K562 (cell line): Measurements from ENCODE around the gene HPD. TPM values are rescaled to one million over a fixed set of nuclear protein-coding genes. Genes with fewer than 3 reads are reported as not detected.

Experiments used
- ARID2 ChIP-seq: fragments of 450-650 bp; IDR thresholded peaks from 2 replicates; pipeline ENCODE4 v1.6.1; 2017; ENCODE audit warnings: antibody characterized with exemption, mild to moderate bottlenecking
- CBX1 ChIP-seq: sonication (generic); IDR thresholded peaks from 2 replicates; pipeline ENCODE4 v1.6.1; 2016; ENCODE audit warnings: antibody characterized with exemption, low read depth, mild to moderate bottlenecking
- HNRNPL ChIP-seq: fragments of 200-400 bp; formaldehyde crosslinking; IDR thresholded peaks from 2 replicates; pipeline ENCODE4 v1.6.1; 2017; ENCODE audit warnings: low read depth, mild to moderate bottlenecking, low read length
- KDM4B ChIP-seq, 2 experiments: fragments of 450-650 bp in 1 of 2; sonication (generic) in 1 of 2; IDR thresholded peaks; 2 replicates each; pipeline ENCODE4 v1.6.1; 2016 to 2017; ENCODE audit warnings: borderline replicate concordance in 2 of 2, antibody characterized with exemption in 1 of 2, low read depth in 1 of 2, mild to moderate bottlenecking in 1 of 2
- KLF13 ChIP-seq: fragments of 450-650 bp; IDR thresholded peaks from 2 replicates; pipeline ENCODE4 v1.6.1; 2016; ENCODE audit warnings: missing genetic modification characterization, low read depth, mild to moderate bottlenecking, missing compliant biosample characterization, moderate library complexity, borderline replicate concordance
- MEF2D ChIP-seq: conservative IDR thresholded peaks from 2 replicates; pipeline ENCODE4 v1.6.1; 2016; ENCODE audit warnings: low read depth, missing genetic modification characterization, missing compliant biosample characterization
- NONO ChIP-seq, 2 experiments: fragments of 200-400 bp in 1 of 2; fragments of 450-650 bp in 1 of 2; formaldehyde crosslinking in 1 of 2; IDR thresholded peaks; 2 replicates each; pipeline ENCODE4 v1.6.1; 2017; ENCODE audit warnings: low read depth in 2 of 2, mild to moderate bottlenecking in 2 of 2, moderate library complexity in 2 of 2, low read length in 1 of 2
- PHF8 ChIP-seq: fragments of 200-600 bp; sonication (generic); IDR thresholded peaks from 2 replicates; pipeline ENCODE4 v1.6.1; 2012; ENCODE audit warnings: mixed run types, mild to moderate bottlenecking, inconsistent platforms, low read length, moderate library complexity, borderline replicate concordance
- SMARCC2 ChIP-seq: fragments of 450-650 bp; IDR thresholded peaks from 2 replicates; pipeline ENCODE4 v1.6.1; 2017; ENCODE audit warnings: antibody characterized with exemption, moderate library complexity, mild to moderate bottlenecking, low read depth
- ZBTB1 ChIP-seq: sonication (generic); formaldehyde crosslinking; IDR thresholded peaks from 2 replicates; pipeline ENCODE4 v1.8.1; 2023; ENCODE audit warnings: missing genetic modification reagents, low read depth, mild to moderate bottlenecking, borderline replicate concordance
- ZEB2 ChIP-seq: fragments of 450-650 bp; IDR thresholded peaks from 2 replicates; pipeline ENCODE4 v1.6.1; 2016
- ZNF165 ChIP-seq: fragments of 250-450 bp; sonication (Bioruptor Pico); IDR thresholded peaks from 2 replicates; pipeline ENCODE4 v1.4.0; 2020; ENCODE audit warnings: borderline replicate concordance
- polyA plus RNA-seq, 8 experiments: library from polyadenylated mRNA; depleted of rRNA in 4 of 8; stranded (reverse) in 5 of 8; unstranded in 3 of 8; fragments of >200 nt; fragmentation: Nextera tagmentation in 2 of 8; fragmentation: Illumina TruSeq in 1 of 8; extraction: Ambion mirVana in 2 of 8; extraction: Trizol in 1 of 8; gene quantifications; 2 replicates each; pipeline versions ENCODE4 v1.2.1 to v1.2.3, GENCODE V29; 2011 to 2014; ENCODE audit warnings: inconsistent platforms in 1 of 8, missing spikeins in 1 of 8
- total RNA-seq, 7 experiments: library from RNA; depleted of rRNA in 6 of 7; stranded (reverse); fragments of >200 nt in 6 of 7; fragmentation: Illumina TruSeq in 2 of 7; extraction: Trizol in 2 of 7; gene quantifications; 2 replicates each; pipeline versions ENCODE4 v1.2.1 to v1.2.3, GENCODE V29; 2011 to 2021; ENCODE audit warnings: low replicate concordance in 1 of 7
- TF ChIP-seq, protein P1 (sequence below), 2 experiments: fragments of 450-650 bp in 1 of 2; sonication (generic) in 1 of 2; formaldehyde crosslinking in 1 of 2; IDR thresholded peaks; 2 replicates each; pipeline versions ENCODE4 v1.7.1 to v1.9.0; 2016 to 2022; ENCODE audit warnings: inconsistent platforms in 1 of 2, mild to moderate bottlenecking in 1 of 2, missing genetic modification reagents in 1 of 2
- TF ChIP-seq, protein P2 (sequence below): sonication (generic); formaldehyde crosslinking; IDR thresholded peaks from 2 replicates; pipeline ENCODE4 v1.8.0; 2023; ENCODE audit warnings: mild to moderate bottlenecking, missing genetic modification reagents
- TF ChIP-seq, protein P3 (sequence below): sonication (generic); formaldehyde crosslinking; IDR thresholded peaks from 2 replicates; pipeline ENCODE4 v1.9.0; 2022; ENCODE audit warnings: mild to moderate bottlenecking, missing genetic modification reagents

Gene HPD
- total and polyA plus RNA-seq, 9 of the 15 experiments (the other 6 are each of a cell fraction or from before 2014, with no cell fraction given), result 0.06 to 0.29 (median 0.07) TPM; not detected in 4

DNA sequence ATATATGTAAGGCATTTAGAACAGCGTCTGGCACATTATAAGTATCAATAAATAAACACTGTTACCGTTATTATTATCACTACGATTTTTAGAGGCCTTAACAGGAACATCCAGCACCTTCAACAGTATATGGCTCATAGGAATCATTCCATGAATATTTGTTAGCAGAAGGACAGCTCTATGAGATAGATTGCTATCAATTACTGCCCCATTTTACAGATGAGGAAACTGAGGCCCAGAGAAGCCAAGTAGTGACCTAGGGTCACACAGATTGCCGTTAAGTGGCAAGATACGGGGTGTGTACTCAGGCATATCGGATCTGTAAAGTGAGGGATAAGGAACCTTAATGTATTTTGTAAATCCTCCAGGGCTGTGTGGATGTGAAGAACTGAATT, 29.4 kb upstream of the HPD start (continued):
- TF ChIP-seq, protein P1, sequence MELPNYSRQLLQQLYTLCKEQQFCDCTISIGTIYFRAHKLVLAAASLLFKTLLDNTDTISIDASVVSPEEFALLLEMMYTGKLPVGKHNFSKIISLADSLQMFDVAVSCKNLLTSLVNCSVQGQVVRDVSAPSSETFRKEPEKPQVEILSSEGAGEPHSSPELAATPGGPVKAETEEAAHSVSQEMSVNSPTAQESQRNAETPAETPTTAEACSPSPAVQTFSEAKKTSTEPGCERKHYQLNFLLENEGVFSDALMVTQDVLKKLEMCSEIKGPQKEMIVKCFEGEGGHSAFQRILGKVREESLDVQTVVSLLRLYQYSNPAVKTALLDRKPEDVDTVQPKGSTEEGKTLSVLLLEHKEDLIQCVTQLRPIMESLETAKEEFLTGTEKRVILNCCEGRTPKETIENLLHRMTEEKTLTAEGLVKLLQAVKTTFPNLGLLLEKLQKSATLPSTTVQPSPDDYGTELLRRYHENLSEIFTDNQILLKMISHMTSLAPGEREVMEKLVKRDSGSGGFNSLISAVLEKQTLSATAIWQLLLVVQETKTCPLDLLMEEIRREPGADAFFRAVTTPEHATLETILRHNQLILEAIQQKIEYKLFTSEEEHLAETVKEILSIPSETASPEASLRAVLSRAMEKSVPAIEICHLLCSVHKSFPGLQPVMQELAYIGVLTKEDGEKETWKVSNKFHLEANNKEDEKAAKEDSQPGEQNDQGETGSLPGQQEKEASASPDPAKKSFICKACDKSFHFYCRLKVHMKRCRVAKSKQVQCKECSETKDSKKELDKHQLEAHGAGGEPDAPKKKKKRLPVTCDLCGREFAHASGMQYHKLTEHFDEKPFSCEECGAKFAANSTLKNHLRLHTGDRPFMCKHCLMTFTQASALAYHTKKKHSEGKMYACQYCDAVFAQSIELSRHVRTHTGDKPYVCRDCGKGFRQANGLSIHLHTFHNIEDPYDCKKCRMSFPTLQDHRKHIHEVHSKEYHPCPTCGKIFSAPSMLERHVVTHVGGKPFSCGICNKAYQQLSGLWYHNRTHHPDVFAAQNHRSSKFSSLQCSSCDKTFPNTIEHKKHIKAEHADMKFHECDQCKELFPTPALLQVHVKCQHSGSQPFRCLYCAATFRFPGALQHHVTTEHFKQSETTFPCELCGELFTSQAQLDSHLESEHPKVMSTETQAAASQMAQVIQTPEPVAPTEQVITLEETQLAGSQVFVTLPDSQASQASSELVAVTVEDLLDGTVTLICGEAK (IDR thresholded peaks at IDR 0.05), result no peak
- TF ChIP-seq, protein P1 (CRISPR knock-in tag; IDR thresholded peaks at IDR 0.05), result no peak
- TF ChIP-seq ZBTB1 (CRISPR knock-in tag), result no peak
- peak; percentile 80 for TF ChIP-seq ARID2
- TF ChIP-seq MEF2D, result peak; percentile 71
- TF ChIP-seq, protein P2, sequence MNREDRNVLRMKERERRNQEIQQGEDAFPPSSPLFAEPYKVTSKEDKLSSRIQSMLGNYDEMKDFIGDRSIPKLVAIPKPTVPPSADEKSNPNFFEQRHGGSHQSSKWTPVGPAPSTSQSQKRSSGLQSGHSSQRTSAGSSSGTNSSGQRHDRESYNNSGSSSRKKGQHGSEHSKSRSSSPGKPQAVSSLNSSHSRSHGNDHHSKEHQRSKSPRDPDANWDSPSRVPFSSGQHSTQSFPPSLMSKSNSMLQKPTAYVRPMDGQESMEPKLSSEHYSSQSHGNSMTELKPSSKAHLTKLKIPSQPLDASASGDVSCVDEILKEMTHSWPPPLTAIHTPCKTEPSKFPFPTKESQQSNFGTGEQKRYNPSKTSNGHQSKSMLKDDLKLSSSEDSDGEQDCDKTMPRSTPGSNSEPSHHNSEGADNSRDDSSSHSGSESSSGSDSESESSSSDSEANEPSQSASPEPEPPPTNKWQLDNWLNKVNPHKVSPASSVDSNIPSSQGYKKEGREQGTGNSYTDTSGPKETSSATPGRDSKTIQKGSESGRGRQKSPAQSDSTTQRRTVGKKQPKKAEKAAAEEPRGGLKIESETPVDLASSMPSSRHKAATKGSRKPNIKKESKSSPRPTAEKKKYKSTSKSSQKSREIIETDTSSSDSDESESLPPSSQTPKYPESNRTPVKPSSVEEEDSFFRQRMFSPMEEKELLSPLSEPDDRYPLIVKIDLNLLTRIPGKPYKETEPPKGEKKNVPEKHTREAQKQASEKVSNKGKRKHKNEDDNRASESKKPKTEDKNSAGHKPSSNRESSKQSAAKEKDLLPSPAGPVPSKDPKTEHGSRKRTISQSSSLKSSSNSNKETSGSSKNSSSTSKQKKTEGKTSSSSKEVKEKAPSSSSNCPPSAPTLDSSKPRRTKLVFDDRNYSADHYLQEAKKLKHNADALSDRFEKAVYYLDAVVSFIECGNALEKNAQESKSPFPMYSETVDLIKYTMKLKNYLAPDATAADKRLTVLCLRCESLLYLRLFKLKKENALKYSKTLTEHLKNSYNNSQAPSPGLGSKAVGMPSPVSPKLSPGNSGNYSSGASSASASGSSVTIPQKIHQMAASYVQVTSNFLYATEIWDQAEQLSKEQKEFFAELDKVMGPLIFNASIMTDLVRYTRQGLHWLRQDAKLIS (CRISPR knock-in tag), result no peak
- 0 out of 2 replicates have a peak, but pooled peaks have one; percentile 50 for TF ChIP-seq SMARCC2
- no peak for TF ChIP-seq HNRNPL
- TF ChIP-seq NONO (IDR thresholded peaks at IDR 0.05; ENCODE audit: low read depth in 2 of 2, low read length in 1 of 2), result 0 out of 4 replicates have a peak, but pooled peaks of 1 of the 2 experiments have one; percentile 15
- TF ChIP-seq CBX1, result peak; percentile 99
- TF ChIP-seq KDM4B (IDR thresholded peaks at IDR 0.05; ENCODE audit: borderline replicate concordance in 2 of 2, low read depth in 1 of 2), result peak in 1 of 2 experiments; percentile 75; a peak in 1 of 4 replicates
- no peak; the same call in 1 of the 2 replicates for TF ChIP-seq ZEB2
- TF ChIP-seq, protein P3, sequence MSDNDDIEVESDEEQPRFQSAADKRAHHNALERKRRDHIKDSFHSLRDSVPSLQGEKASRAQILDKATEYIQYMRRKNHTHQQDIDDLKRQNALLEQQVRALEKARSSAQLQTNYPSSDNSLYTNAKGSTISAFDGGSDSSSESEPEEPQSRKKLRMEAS (CRISPR knock-in tag), result no peak
- no peak for TF ChIP-seq PHF8
- no peak for TF ChIP-seq ZNF165 (CRISPR knock-in tag)
- TF ChIP-seq KLF13, result no peak
